ENCODE data around the gene GOLGA1. TPM values are rescaled to one million over a fixed set of nuclear protein-coding genes. Genes with fewer than 3 reads are reported as not detected.

Gene GOLGA1
- total and polyA plus RNA-seq, 3 donors from 2014 or later: 36.1 to 54.2 (median 36.7) TPM

GRCh38 chr9:124854161-124854560 is 86.7 kb downstream of the GOLGA1 start:
- intact Hi-C loops (cut with DNase I; ENCODE audit: low total_unique reads): no loop called here
- WGBS, 2 donors: 77 to 90% methylated on average over 6 to 8 of the region's 8 CpGs
- H3K4me1 ChIP-seq: peaks cover 11% of the 10 kb centered on the region
- no peaks in the 10 kb centered on the region for H3K9me3 ChIP-seq
- no peak for DNase-seq
- H3K36me3 ChIP-seq (ENCODE audit: low read depth, missing control alignments): no peaks in the 10 kb centered on the region
- no peak overlapping the region for H3K4me3 ChIP-seq
- no peak overlapping the region for H3K27ac ChIP-seq
- no peaks in the 10 kb centered on the region for H3K27me3 ChIP-seq
- TF ChIP-seq CTCF (IDR thresholded peaks at IDR 0.05): no peak
- TF ChIP-seq POLR2A (IDR thresholded peaks at IDR 0.05): no peak

GRCh38 chr9:124853605-124854143 is 87.2 kb downstream of the GOLGA1 start:
- H3K4me3 ChIP-seq: peak overlapping the region; percentile 52 to 60
- H3K4me1 ChIP-seq: peaks cover 11% of the 10 kb centered on the region
- 20 to 58% methylated on average over 3 to 11 of the region's 11 CpGs for WGBS, 2 donors
- H3K9me3 ChIP-seq: no peaks in the 10 kb centered on the region
- TF ChIP-seq POLR2A (IDR thresholded peaks at IDR 0.05) (no peak), CTCF (IDR thresholded peaks at IDR 0.05) (no peak)
- peak overlapping the region in 1 of 2 donors; percentile 59 for H3K27ac ChIP-seq
- no peak for DNase-seq
- H3K27me3 ChIP-seq: no peaks in the 10 kb centered on the region
- intact Hi-C loops (cut with DNase I; ENCODE audit: low total_unique reads): loop anchor here (2.0 kb wide), 1 partner anchor 81 kb away; no protein-coding TSS in a partner anchor
- no peaks in the 10 kb centered on the region for H3K36me3 ChIP-seq (ENCODE audit: low read depth, missing control alignments)

GRCh38 chr9:124852829-124853531 is 87.9 kb downstream of the GOLGA1 start, which contains the start of gene WDR38:
Gene WDR38, plus strand, starts transcription at chr9:124853460. Its CDS starts 72 bp downstream, at chr9:124853532.
- H3K9me3 ChIP-seq: no peaks in the 10 kb centered on the region
- H3K4me3 ChIP-seq: peak within 1 kb of the TSS; percentile 52 to 60
- peaks cover 11% of the 10 kb centered on the region for H3K4me1 ChIP-seq
- TF ChIP-seq POLR2A (IDR thresholded peaks at IDR 0.05): no peak
- peak; percentile 96 to 99 (median 98) for TF ChIP-seq CTCF (IDR thresholded peaks at IDR 0.05)
- H3K27ac ChIP-seq: peak within 1 kb of the TSS in 1 of 2 donors; percentile 59
- 2 to 12% methylated on average over 3 to 39 of the region's 51 CpGs for WGBS, 2 donors
- intact Hi-C loops (cut with DNase I; ENCODE audit: low total_unique reads): loop anchor here (2.0 kb wide), 1 partner anchor 80 kb away; no protein-coding TSS in a partner anchor
- DNase-seq: peak; percentile 81
- no peaks in the 10 kb centered on the region for H3K36me3 ChIP-seq (ENCODE audit: low read depth, missing control alignments)
- H3K27me3 ChIP-seq: no peaks in the 10 kb centered on the region

GRCh38 chr9:124852121-124852828 is 88.6 kb downstream of the GOLGA1 start:
- intact Hi-C loops (cut with DNase I; ENCODE audit: low total_unique reads): loop anchor here (2.0 kb wide), 1 partner anchor 79 kb away; no protein-coding TSS in a partner anchor
- TF ChIP-seq POLR2A (IDR thresholded peaks at IDR 0.05): no peak
- TF ChIP-seq CTCF (IDR thresholded peaks at IDR 0.05): no peak
- DNase-seq: no peak
- H3K9me3 ChIP-seq: no peaks in the 10 kb centered on the region
- H3K36me3 ChIP-seq (ENCODE audit: low read depth, missing control alignments): no peaks in the 10 kb centered on the region
- no peak overlapping the region for H3K4me3 ChIP-seq
- no peaks in the 10 kb centered on the region for H3K27me3 ChIP-seq
- H3K27ac ChIP-seq: no peak overlapping the region
- 55 to 60% methylated on average over 11 to 13 of the region's 13 CpGs for WGBS, 2 donors
- H3K4me1 ChIP-seq: peaks cover 11% of the 10 kb centered on the region
